GM19351 (cell line): Measurements from ENCODE around the gene ADSS2.
"Not testable (repeated sequence)": the region's sequence is repeated elsewhere in the genome, so short reads cannot be mapped to it uniquely, and the experiment has no call there.

ENCODE experiments used
- ATAC-seq: cut with Tn5 transposase; IDR thresholded peaks from one replicate; pipeline ENCODE4 v1.9.1; 2021; ENCODE audit warnings: mild to moderate bottlenecking, moderate library complexity; ENCODE audit not compliant: unreplicated experiment

ADSS2 gene

DNA sequence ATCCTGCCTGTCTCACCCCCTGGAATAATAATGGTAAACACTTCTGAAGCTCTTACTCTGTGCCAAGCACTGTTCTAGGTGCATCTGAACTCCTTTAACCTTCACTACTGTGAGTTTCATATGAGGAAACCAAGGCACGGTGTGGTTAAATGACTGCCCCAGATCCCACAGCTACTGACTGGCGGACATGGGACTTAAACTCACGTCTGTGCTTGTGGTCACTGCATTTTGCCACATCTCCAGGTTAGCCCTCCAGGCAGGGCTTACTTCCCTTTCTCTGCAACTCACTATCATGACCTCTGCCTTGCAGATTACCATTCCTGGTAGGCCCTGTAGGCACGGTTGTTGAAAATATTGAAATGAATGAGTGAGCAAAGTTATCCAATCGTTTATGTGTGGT lies 83.4 kb downstream of the ADSS2 start:
- ATAC-seq: no peak

DNA sequence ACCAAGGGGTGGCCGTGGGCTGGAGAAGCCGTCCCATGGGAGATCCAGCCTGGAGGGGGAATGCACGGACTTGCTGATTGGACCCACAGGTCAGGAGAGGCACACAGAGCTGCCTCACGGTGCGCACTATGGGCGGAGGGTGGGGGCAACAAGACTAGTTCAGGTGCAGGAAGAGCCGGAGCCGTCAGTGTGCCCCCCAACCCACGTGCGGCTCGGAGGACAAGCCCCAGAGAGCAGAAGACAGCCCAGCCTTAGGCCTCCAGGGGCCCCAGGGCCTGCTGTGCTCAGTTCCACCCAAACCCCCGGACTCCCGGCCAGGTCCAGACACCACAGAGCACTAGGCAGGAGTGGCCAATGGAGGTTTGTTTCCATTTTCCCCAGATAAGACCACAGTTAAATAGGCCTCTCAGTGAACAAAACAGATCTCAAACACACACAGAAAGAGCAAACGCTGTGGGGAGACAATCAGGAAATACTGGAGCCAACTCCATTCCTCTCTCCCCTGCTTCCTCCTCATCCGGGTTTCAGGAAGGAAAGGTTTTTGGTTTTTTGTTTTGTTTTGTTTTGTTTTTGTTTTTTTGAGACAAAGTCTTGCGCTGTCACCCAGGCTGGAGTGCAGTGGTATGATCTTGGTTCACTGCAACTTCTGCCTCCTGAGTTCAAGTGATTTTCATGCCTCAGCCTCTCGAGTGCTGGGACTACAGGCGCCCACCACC lies 84.2 kb downstream of the ADSS2 start:
- no peak for ATAC-seq

DNA sequence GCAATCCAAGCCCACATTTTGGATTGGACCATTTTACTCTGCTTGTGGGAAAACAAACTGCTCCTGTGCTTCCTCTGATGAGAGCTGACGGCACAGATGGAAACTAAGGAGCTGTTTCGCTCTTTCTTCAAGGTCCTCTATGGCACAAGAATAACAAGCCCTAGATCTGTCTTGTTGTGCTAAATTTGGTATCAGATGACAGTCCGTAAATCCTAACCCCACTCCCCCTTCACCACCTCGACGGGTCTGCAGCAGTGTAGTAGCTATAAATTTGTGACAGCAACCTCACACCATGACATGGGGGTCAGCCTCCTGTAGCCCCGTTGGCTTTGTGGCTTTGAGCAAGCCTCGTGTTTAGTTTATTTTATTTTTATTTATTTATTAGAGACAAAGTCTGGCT lies 85.9 kb downstream of the ADSS2 start:
- ATAC-seq: no peak

DNA sequence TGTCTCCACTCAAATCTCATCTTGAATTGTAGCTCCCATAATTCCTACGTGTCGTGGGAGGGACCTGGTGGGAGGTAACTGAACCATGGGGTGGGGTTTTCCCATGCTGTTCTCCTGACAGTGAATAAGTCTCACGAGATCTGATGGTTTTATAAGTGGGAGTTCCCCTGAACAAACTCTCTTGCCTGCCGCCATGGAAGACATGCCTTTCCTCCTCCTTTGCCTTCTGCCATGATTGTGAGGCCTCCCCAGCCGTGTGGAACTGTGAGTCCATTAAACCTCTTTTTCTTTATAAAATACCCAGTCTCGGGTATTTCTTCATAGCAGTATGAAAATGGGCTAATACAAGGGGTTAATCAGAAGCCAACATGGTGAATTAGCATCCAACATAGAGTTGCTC lies 86.4 kb downstream of the ADSS2 start:
- not testable (repeated sequence) for ATAC-seq

DNA sequence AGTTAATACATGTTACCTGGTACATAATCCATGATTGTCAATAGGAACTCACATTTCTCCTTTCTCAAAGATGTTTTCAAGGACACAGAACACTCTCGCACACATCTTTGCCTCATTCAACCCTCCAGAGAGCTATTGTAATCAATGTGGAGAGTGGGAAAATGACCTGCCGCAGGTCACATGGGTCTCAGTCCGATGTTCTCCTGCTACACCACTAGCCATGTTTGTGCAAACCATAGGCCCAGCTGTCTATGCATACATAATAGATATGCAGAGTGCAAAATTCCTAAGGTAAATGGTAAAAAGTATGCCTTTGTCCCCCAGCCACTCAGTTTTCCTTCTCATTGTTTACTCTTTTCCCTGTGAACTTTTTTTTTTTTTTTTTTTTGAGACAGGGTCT lies 89.2 kb downstream of the ADSS2 start:
- ATAC-seq: no peak

DNA sequence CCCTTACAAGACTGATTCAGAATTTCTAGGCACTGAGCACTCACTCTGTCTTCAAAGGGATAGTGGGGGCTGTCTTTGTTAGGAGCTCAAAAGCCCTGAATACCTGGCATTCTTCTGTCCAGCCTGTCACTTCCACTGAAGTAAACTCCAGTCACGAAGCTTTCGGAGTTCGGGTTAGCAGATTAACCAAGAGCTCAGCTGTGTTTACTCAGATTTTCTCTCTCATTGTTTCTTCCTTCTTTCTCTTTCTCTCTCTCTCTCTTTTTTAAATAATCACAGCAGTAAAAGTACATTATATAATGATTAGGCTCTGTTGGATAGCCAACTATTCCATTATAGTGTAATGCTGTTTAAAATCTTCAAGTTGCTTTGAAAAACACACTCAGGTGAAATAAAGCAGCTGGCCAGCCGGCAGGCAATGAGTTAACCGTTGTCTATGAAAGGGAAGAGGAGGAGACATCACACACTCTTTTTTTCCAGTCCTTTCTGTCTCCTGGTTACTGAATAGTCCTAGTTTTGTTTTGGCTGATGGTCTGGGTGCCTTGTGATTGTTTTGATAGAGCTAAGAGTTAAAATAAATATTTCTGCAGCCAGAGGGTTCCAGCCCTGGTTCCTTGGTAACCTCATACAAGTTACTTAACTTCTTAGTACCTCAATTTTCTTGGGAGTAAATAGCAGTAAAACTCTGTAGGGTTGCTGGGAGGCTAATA lies 89.8 kb downstream of the ADSS2 start:
- no peak for ATAC-seq
